ENCODE data around the gene WWC1.

Gene WWC1

DNA sequence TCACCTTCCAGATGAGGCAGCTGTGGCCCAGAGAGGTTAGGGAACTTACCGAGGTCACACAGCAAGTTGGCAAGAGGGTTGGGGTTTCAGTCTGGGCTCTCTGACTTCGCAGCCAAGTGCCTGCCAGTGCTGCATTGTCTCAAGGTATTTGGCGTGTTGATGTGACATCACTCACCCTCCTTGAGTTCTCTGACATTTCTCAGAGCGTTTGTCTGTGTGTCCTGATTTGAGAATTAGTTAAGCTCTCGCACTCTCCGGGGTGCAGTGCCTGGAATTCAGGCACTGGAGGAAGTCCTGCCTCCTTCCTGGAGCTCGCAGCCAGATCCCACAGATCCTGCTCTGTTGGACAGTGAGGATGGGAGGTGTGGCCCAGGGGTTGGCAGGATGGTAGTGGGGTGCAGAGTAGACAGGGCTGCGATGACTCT is 25.7 kb downstream of the WWC1 start:
- Histone ChIP-seq H3K4me3 (ENCODE audit: low read length in 2 of 2) (no peak overlapping the region), H3K9ac (ENCODE audit: low read depth in 1 of 2, low read length in 2 of 2) (peak overlapping the region in 1 of 2 donors; percentile 41), H3K27ac (ENCODE audit: low read depth in 2 of 2, low read length in 2 of 2) (peak overlapping the region; percentile 29 to 38), H3K27me3 (ENCODE audit: control insufficient read depth in 2 of 2, insufficient read depth in 2 of 2, low read length in 2 of 2) (no peaks in the 10 kb centered on the region), H3K9me3 (ENCODE audit: control insufficient read depth in 2 of 2, low read length in 2 of 2) (no peaks in the 10 kb centered on the region), H3K4me1 (ENCODE audit: control insufficient read depth in 2 of 2, insufficient read depth in 2 of 2, low read length in 2 of 2) (peaks cover 13 to 33% of the 10 kb centered on the region in 2 donors), H3K36me3 (ENCODE audit: control insufficient read depth in 2 of 2, insufficient read depth in 2 of 2, low read length in 2 of 2) (no peaks in the 10 kb centered on the region)

DNA sequence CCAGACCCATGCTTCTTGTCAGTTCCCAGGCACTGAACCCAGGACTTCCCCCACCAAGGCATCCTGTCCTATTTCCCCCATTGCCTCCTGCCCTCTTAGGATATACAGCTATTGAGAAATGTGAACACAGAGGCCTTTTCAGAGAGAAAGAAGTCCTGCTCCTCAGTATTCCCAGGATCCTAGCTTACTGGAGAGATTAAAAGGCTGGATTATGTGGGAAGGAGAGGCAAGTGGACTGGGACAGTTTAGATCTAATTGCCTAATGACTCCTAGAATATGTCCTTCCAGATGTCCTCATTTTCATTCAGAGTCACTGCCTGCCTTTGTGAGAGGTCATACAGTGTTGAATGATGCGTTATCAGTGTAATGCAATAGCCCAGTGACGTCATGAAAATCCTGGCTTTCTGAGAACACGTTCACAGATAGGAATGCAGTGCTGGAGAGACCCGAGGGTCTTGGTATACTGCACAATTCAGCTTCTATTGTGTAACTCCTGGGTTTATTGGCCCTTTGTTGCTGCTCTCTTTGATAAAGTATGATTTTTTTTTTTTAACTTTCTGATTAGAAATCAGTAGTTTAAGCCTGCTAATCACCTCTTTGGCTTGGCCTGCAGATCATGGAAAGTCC is 26.2 kb downstream of the WWC1 start:
- peaks cover 13 to 33% of the 10 kb centered on the region in 2 donors for H3K4me1 ChIP-seq (ENCODE audit: control insufficient read depth in 2 of 2, insufficient read depth in 2 of 2, low read length in 2 of 2)
- H3K9ac ChIP-seq (ENCODE audit: low read depth in 1 of 2, low read length in 2 of 2), result peak overlapping the region in 1 of 2 donors; percentile 41
- no peaks in the 10 kb centered on the region for H3K9me3 ChIP-seq (ENCODE audit: control insufficient read depth in 2 of 2, low read length in 2 of 2)
- H3K36me3 ChIP-seq (ENCODE audit: control insufficient read depth in 2 of 2, insufficient read depth in 2 of 2, low read length in 2 of 2), result no peaks in the 10 kb centered on the region
- H3K27ac ChIP-seq (ENCODE audit: low read depth in 2 of 2, low read length in 2 of 2), result peak overlapping the region in 1 of 2 donors; percentile 29
- no peak overlapping the region for H3K4me3 ChIP-seq (ENCODE audit: low read length in 2 of 2)
- H3K27me3 ChIP-seq (ENCODE audit: control insufficient read depth in 2 of 2, insufficient read depth in 2 of 2, low read length in 2 of 2), result no peaks in the 10 kb centered on the region

DNA sequence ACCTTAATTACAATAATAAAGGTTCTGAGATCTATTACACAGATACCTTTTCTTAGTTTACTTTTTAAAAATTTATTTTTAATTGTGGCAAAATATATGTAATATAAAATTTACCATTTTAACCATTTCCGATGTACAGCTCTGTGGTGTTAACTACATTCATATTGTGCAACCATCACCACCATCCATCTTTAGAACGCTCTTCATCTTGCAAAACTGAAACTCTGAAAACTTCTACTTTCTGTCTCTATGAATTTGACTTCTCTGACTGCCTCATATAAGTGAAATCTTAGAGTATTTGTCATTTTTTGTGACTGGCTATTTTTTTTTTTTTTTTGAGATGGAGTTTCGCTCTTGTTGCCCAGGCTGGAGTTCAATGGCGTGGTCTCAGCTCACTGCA is 26.8 kb downstream of the WWC1 start:
- Histone ChIP-seq H3K27ac (ENCODE audit: low read depth in 2 of 2, low read length in 2 of 2) (no peak overlapping the region), H3K9ac (ENCODE audit: low read depth in 1 of 2, low read length in 2 of 2) (no peak overlapping the region), H3K36me3 (ENCODE audit: control insufficient read depth in 2 of 2, insufficient read depth in 2 of 2, low read length in 2 of 2) (no peaks in the 10 kb centered on the region), H3K4me1 (ENCODE audit: control insufficient read depth in 2 of 2, insufficient read depth in 2 of 2, low read length in 2 of 2) (peaks cover 13 to 33% of the 10 kb centered on the region in 2 donors), H3K27me3 (ENCODE audit: control insufficient read depth in 2 of 2, insufficient read depth in 2 of 2, low read length in 2 of 2) (no peaks in the 10 kb centered on the region), H3K4me3 (ENCODE audit: low read length in 2 of 2) (no peak overlapping the region), H3K9me3 (ENCODE audit: control insufficient read depth in 2 of 2, low read length in 2 of 2) (no peaks in the 10 kb centered on the region)

DNA sequence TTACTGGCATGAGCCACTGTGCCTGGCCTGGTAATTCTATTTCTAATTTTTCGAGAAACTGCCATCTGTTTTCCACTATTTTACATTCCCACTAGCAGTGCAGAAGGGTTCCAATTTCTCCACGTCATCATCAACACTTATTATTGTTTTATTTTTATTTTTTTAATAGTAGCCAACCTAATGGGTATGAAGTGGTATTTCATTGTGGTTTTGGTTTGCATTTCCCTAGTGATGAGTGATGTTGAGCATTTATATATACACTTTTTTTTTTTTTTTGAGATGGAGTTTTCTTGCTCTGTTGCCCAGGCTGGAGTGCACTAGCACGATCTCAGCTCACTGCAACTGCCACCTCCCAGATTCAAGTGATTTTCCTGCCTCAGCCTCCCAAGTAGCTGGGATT is 28.3 kb downstream of the WWC1 start:
- H3K27ac ChIP-seq (ENCODE audit: low read depth in 2 of 2, low read length in 2 of 2), result no peak overlapping the region
- no peaks in the 10 kb centered on the region for H3K27me3 ChIP-seq (ENCODE audit: control insufficient read depth in 2 of 2, insufficient read depth in 2 of 2, low read length in 2 of 2)
- H3K4me3 ChIP-seq (ENCODE audit: low read length in 2 of 2), result no peak overlapping the region
- H3K4me1 ChIP-seq (ENCODE audit: control insufficient read depth in 2 of 2, insufficient read depth in 2 of 2, low read length in 2 of 2), result peaks cover 9 to 24% of the 10 kb centered on the region in 2 donors
- H3K36me3 ChIP-seq (ENCODE audit: control insufficient read depth in 2 of 2, insufficient read depth in 2 of 2, low read length in 2 of 2), result no peaks in the 10 kb centered on the region
- H3K9ac ChIP-seq (ENCODE audit: low read depth in 1 of 2, low read length in 2 of 2), result no peak overlapping the region
- H3K9me3 ChIP-seq (ENCODE audit: control insufficient read depth in 2 of 2, low read length in 2 of 2), result no peaks in the 10 kb centered on the region

DNA sequence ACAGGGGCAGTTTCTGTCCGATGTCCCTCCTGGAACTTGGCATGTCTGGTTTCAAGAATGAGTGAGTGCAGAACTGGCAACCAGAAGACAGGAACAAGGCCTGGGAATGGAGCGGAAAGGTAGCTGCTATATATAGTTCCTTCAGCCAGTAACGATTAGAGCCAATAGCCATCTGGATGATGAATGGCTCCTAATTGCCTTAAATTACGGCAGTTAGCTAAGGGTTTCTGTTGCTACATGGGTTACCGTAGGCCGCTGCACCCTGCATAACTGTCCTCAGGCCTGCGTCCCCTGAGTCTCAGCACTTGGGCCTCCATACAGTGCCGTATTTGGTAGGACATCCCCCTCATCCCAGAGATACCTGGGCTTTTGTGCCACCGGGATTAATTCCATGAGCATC is 29.4 kb downstream of the WWC1 start:
- no peak overlapping the region for H3K9ac ChIP-seq (ENCODE audit: low read depth in 1 of 2, low read length in 2 of 2)
- H3K36me3 ChIP-seq (ENCODE audit: control insufficient read depth in 2 of 2, insufficient read depth in 2 of 2, low read length in 2 of 2), result no peaks in the 10 kb centered on the region
- H3K4me3 ChIP-seq (ENCODE audit: low read length in 2 of 2), result no peak overlapping the region
- H3K27me3 ChIP-seq (ENCODE audit: control insufficient read depth in 2 of 2, insufficient read depth in 2 of 2, low read length in 2 of 2), result no peaks in the 10 kb centered on the region
- H3K9me3 ChIP-seq (ENCODE audit: control insufficient read depth in 2 of 2, low read length in 2 of 2), result no peaks in the 10 kb centered on the region
- H3K27ac ChIP-seq (ENCODE audit: low read depth in 2 of 2, low read length in 2 of 2), result no peak overlapping the region
- H3K4me1 ChIP-seq (ENCODE audit: control insufficient read depth in 2 of 2, insufficient read depth in 2 of 2, low read length in 2 of 2), result peaks cover 1 to 18% of the 10 kb centered on the region in 2 donors

DNA sequence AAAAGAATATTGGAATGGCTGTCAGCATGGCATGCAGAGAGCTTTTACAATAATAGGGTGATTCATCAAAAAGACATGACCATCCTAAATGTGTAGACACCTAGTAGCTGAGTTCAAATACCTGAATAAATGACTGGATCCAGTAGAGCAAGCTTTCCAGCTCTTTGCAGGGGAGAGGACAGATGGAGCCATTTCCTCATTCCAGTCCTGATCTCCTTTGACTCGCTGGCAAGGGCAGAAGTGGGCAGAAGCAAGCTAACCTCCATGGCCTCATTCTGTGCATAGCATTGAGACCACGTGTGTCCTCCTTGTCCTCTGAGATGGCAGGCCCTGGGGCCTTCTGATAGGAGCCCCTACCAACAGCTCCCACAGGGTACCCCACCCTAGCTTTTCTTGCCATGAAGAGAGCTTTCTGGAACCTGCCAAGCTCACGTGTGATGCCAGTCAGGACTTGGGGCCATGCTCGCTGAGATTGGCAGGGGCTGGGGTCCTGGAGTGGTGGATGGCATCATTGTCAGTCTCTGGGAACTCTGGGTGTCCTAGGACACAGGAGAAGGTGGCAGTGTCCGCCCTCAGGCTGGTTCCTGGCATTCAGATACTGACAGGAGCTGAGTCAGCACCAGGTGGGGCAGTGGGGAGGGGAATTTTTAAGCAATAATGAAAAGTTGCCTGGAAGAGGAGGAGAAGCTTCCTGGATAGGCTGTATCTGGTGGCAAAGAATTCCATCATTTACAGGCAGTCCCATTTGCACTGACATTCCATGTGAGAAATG is 33.6 kb downstream of the WWC1 start:
- Histone ChIP-seq H3K36me3 (ENCODE audit: control insufficient read depth in 2 of 2, insufficient read depth in 2 of 2, low read length in 2 of 2) (no peaks in the 10 kb centered on the region), H3K9me3 (ENCODE audit: control insufficient read depth in 2 of 2, low read length in 2 of 2) (no peaks in the 10 kb centered on the region), H3K4me1 (ENCODE audit: control insufficient read depth in 2 of 2, insufficient read depth in 2 of 2, low read length in 2 of 2) (peaks cover 11 to 18% of the 10 kb centered on the region in 2 donors), H3K4me3 (ENCODE audit: low read length in 2 of 2) (no peak overlapping the region), H3K27me3 (ENCODE audit: control insufficient read depth in 2 of 2, insufficient read depth in 2 of 2, low read length in 2 of 2) (no peaks in the 10 kb centered on the region), H3K9ac (ENCODE audit: low read depth in 1 of 2, low read length in 2 of 2) (no peak overlapping the region), H3K27ac (ENCODE audit: low read depth in 2 of 2, low read length in 2 of 2) (no peak overlapping the region)

DNA sequence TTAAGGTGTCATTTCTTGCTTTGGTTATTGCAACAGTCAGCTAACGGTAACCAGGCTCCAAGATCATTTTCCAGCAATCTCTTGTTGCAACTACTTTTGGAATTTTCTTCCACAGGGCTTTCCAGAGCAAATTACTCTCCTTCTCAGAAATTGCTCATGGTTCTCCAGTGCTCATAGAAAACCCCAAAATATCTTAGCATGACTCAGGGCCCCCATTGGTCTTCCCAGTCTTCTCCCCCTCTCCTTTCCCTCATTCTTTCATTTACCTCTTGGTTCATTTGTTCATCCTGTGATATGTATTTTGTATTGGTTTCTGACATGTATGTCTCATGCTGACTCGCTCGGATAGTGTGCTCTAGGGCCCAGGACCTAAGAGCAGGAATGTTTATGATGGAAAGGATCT is 35.6 kb downstream of the WWC1 start:
- no peaks in the 10 kb centered on the region for H3K36me3 ChIP-seq (ENCODE audit: control insufficient read depth in 2 of 2, insufficient read depth in 2 of 2, low read length in 2 of 2)
- H3K27ac ChIP-seq (ENCODE audit: low read depth in 2 of 2, low read length in 2 of 2), result no peak overlapping the region
- no peaks in the 10 kb centered on the region for H3K27me3 ChIP-seq (ENCODE audit: control insufficient read depth in 2 of 2, insufficient read depth in 2 of 2, low read length in 2 of 2)
- no peak overlapping the region for H3K9ac ChIP-seq (ENCODE audit: low read depth in 1 of 2, low read length in 2 of 2)
- H3K4me3 ChIP-seq (ENCODE audit: low read length in 2 of 2), result no peak overlapping the region
- no peaks in the 10 kb centered on the region for H3K9me3 ChIP-seq (ENCODE audit: control insufficient read depth in 2 of 2, low read length in 2 of 2)
- peaks cover 11 to 19% of the 10 kb centered on the region in 2 donors for H3K4me1 ChIP-seq (ENCODE audit: control insufficient read depth in 2 of 2, insufficient read depth in 2 of 2, low read length in 2 of 2)

DNA sequence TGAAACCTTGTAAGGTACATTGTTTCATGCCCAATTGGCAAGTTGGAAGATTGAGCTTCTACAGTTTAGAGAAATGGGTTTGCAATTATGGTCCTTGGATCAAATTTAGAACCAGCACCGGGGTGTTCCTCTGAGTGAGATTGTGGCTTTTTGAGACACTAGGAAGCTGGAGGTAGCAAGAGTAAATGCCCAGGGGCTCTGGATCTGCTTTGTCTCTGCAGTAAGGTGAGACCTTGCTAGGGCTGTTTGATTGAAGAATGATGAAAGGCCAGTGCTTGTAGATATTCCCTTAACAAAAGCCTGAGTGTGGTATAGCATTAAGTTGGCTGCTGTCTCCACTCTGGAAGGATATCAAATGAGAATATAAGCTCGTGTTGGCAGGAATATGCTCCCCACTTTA is 36.0 kb downstream of the WWC1 start:
- H3K9me3 ChIP-seq (ENCODE audit: control insufficient read depth in 2 of 2, low read length in 2 of 2), result no peaks in the 10 kb centered on the region
- no peak overlapping the region for H3K4me3 ChIP-seq (ENCODE audit: low read length in 2 of 2)
- no peaks in the 10 kb centered on the region for H3K36me3 ChIP-seq (ENCODE audit: control insufficient read depth in 2 of 2, insufficient read depth in 2 of 2, low read length in 2 of 2)
- no peak overlapping the region for H3K9ac ChIP-seq (ENCODE audit: low read depth in 1 of 2, low read length in 2 of 2)
- no peaks in the 10 kb centered on the region for H3K27me3 ChIP-seq (ENCODE audit: control insufficient read depth in 2 of 2, insufficient read depth in 2 of 2, low read length in 2 of 2)
- peaks cover 11 to 19% of the 10 kb centered on the region in 2 donors for H3K4me1 ChIP-seq (ENCODE audit: control insufficient read depth in 2 of 2, insufficient read depth in 2 of 2, low read length in 2 of 2)
- H3K27ac ChIP-seq (ENCODE audit: low read depth in 2 of 2, low read length in 2 of 2), result no peak overlapping the region

DNA sequence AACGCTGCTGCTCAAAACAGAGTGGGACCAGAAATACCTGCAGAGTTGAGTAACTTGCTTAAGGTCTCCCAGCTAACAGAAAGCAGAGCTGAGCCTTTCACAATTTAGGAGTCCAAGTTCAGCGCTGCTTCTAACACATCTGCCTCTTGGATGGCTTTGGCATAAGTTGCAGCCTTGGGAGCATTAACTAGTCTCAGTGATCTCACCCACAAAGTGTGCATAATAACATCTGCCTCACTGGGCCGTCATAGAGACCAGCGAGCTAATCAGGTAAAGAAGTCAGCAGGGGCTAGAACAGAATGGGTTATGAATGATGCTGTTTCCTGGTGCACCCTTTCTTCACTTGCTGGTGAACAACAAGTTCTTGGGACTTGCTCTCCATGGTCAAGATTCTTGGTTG is 36.5 kb downstream of the WWC1 start:
- H3K9me3 ChIP-seq (ENCODE audit: control insufficient read depth in 2 of 2, low read length in 2 of 2), result no peaks in the 10 kb centered on the region
- peak overlapping the region; percentile 31 to 37 for H3K4me3 ChIP-seq (ENCODE audit: low read length in 2 of 2)
- H3K27me3 ChIP-seq (ENCODE audit: control insufficient read depth in 2 of 2, insufficient read depth in 2 of 2, low read length in 2 of 2), result no peaks in the 10 kb centered on the region
- no peak overlapping the region for H3K9ac ChIP-seq (ENCODE audit: low read depth in 1 of 2, low read length in 2 of 2)
- H3K36me3 ChIP-seq (ENCODE audit: control insufficient read depth in 2 of 2, insufficient read depth in 2 of 2, low read length in 2 of 2), result no peaks in the 10 kb centered on the region
- peaks cover 11 to 19% of the 10 kb centered on the region in 2 donors for H3K4me1 ChIP-seq (ENCODE audit: control insufficient read depth in 2 of 2, insufficient read depth in 2 of 2, low read length in 2 of 2)
- peak overlapping the region in 1 of 2 donors; percentile 49 for H3K27ac ChIP-seq (ENCODE audit: low read depth in 2 of 2, low read length in 2 of 2)

DNA sequence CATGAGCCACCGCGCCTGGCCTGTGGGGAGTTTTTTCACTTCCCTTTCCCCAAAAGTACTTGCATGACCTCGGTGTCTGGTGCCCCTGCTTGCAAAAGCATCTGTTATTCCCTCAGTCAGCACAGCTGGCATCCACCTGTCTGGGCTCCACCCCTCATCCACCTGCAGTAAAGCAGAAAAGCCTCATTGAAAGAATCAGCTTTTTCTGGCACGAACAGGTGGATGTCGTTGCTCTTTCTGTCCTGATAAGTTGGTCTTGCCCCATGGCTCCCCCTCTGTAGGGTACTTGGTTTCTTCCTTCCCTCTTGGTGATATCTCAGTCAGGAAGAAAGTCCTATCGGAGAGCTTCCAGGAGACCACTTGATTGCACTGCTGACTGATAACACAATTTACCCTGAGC is 37.4 kb downstream of the WWC1 start:
- no peaks in the 10 kb centered on the region for H3K36me3 ChIP-seq (ENCODE audit: control insufficient read depth in 2 of 2, insufficient read depth in 2 of 2, low read length in 2 of 2)
- H3K9me3 ChIP-seq (ENCODE audit: control insufficient read depth in 2 of 2, low read length in 2 of 2), result no peaks in the 10 kb centered on the region
- no peaks in the 10 kb centered on the region for H3K27me3 ChIP-seq (ENCODE audit: control insufficient read depth in 2 of 2, insufficient read depth in 2 of 2, low read length in 2 of 2)
- peak overlapping the region; percentile 49 to 56 for H3K27ac ChIP-seq (ENCODE audit: low read depth in 2 of 2, low read length in 2 of 2)
- H3K4me1 ChIP-seq (ENCODE audit: control insufficient read depth in 2 of 2, insufficient read depth in 2 of 2, low read length in 2 of 2), result peaks cover 11 to 19% of the 10 kb centered on the region in 2 donors
- H3K4me3 ChIP-seq (ENCODE audit: low read length in 2 of 2), result peak overlapping the region; percentile 31 to 56
- no peak overlapping the region for H3K9ac ChIP-seq (ENCODE audit: low read depth in 1 of 2, low read length in 2 of 2)

Measured in mucosa of rectum (tissue), 2 donors.